GM18498 (cell line): ENCODE measurements around the gene EWSR1.
"Not testable (repeated sequence)": the region's sequence is repeated elsewhere in the genome, so short reads cannot be mapped to it uniquely, and the experiment has no call there.

ENCODE experiments used
- ATAC-seq: cut with Tn5 transposase; IDR thresholded peaks from one replicate; pipeline ENCODE4 v1.9.1; 2021; ENCODE audit warnings: mild to moderate bottlenecking, moderate library complexity; ENCODE audit not compliant: unreplicated experiment

Gene EWSR1, protein sequence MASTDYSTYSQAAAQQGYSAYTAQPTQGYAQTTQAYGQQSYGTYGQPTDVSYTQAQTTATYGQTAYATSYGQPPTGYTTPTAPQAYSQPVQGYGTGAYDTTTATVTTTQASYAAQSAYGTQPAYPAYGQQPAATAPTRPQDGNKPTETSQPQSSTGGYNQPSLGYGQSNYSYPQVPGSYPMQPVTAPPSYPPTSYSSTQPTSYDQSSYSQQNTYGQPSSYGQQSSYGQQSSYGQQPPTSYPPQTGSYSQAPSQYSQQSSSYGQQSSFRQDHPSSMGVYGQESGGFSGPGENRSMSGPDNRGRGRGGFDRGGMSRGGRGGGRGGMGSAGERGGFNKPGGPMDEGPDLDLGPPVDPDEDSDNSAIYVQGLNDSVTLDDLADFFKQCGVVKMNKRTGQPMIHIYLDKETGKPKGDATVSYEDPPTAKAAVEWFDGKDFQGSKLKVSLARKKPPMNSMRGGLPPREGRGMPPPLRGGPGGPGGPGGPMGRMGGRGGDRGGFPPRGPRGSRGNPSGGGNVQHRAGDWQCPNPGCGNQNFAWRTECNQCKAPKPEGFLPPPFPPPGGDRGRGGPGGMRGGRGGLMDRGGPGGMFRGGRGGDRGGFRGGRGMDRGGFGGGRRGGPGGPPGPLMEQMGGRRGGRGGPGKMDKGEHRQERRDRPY

DNA sequence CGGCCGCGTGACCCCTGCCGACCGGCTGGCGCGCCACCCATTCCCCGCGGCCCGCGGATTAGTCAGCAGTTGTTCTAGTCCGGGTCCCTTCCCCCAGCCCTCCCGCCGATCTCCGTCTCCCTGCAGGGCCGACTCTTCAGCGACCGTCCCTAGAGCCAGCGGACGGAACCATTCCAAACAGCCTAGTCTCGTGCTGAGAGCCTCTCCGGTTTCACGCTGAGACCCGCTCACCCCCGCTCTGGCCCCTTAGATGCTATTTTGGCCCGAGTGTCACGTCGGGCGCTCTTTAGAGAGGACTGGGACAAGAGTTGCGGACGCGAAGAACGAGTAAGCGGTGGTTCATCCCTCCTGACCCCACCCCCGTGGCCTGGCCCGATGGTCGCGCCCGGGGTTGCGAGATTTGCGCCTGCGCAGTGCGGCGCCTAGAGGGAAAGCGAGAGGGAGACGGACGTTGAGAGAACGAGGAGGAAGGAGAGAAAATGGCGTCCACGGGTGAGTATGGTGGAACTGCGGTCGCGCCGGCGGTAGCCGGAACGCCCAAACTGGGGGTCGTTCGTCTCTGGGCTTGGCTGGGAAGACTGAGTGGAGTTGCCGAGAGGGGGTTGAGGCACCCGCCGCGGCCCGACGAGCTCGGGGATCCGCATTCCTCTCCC lies at the start of gene EWSR1, which contains the start of gene RHBDD3:
Gene EWSR1 (plus strand): TSS at position 411 of the 653 bp plus-strand sequence. CDS start 69 bp downstream, at position 480.
Gene RHBDD3 (minus strand): TSS at position 124 of the 653 bp plus-strand sequence. CDS start 2,355 bp downstream, outside the sequence.
- peak; percentile 81 for ATAC-seq

DNA sequence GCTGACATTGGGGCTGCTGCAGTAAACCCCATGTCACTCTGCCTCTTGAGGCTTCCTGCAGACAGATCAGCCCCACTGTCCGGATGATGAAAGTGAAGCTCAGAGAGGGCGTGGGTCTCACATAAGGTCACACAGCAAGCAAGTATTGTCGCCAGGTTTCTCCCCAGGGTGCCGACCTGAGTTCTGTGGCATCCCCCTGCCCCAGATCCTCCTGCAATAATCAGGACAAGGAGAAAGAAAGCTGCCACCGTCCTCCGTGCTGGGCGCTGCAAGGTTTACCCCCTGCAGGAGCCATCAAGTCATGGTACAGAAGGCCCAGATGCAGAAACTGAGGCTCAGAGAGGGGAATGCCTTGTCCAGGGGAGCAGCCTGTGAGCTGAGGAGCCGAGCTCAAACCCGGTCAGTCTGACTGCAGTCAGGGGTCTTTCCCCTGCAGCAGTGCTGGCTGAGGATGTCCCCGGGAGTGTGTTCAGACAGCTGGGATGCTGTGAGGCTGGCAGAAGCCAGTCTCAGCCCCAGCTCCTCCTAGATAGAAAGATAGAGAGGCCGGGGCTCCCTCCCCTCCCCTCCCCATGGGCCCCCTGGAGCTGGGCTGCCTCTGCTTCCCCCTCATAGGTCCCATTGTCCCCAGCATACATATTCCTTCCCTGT lies 49.2 kb upstream of the EWSR1 start:
- ATAC-seq, result no peak

DNA sequence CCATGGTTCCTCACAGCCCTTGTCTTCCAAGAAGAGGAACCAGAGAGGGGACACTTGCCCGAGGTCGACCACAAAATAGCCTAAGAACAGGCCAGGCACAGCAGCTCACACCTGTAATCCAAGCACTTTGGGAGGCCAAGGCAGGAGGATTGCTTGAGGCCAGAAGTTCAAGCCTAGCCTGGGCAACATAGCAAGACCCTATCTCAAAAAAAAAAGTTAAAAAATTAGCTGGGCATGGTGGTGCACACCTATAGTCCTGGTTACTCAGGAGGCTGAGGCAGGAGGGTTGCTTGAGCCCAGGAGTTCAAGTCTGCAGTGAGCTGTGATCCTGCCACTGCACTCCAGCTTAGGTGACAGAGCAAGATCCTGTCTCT lies 48.7 kb upstream of the EWSR1 start:
- not testable (repeated sequence) for ATAC-seq

DNA sequence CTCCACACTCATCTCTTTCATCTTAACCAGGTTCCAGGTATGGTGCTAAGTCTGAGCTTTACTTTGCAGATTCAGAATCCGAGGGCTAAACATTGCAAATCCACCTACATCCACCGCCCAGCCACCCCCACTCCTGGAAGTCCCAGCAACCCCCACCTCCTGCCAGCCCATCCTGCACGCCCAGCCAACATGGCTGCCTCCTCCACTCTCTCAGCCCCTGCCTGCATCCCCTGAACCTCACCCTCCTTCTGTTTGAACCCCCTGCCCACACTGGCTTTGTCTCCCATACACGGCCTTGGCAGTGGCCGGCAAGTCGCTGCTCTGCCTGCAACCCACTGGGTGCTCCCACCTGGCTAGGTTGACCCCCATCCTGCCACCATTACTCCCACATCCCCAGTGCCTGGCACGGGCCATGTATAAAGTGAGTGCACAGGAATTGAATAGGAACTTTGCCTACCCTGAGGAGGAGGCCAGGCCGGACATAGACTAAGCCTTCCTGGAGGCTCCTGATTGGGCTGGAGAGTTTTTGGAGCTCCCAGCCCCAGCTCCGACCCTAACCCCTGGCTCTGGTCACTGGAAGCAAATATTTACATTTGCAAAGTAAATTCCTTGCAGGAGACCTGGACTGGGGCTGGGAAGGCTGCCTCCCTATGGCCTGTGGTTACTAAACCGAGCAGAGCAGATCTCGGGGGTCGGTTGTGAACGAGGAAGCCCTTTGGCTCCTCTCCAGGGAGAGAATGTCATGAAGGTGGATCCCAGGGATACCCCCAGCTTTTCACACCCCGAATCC lies 48.0 kb upstream of the EWSR1 start:
- ATAC-seq, result no peak

DNA sequence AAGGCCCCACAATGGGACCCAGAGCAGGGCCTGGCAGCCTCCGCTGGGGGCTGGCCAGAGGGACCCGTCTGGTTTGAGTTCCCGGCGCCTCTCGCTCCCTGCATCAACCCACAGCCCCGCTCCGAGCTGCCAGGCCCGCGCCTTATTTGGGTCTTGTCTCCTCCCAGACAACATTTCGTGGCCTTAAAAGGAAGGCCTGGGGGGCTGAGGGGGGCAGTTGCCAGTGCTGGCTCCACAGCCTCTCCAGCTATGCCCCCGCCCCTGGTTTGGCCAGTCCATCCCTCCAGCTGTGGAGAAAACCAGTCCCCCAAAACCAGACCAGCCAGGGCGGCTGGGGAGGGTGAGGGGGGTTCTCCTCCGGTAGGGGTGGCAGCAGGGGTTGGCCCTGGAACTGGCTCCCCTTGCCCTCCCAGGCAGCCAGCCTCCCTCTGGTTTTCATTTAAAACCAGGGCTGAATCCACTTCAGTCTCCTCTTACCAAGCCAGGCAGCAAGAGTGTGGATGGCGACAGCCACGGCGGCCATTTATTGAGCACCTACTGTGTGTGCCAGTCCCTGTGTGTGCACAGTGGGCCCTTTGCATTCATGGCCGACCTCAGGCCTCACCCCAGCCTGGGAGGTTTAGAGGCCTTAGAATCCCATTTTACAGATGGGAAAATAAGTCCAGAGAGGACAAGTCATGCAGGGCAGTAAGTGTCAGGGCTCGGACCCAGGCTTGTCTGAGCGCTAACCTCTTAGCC lies 43.8 kb upstream of the EWSR1 start:
- no peak for ATAC-seq

DNA sequence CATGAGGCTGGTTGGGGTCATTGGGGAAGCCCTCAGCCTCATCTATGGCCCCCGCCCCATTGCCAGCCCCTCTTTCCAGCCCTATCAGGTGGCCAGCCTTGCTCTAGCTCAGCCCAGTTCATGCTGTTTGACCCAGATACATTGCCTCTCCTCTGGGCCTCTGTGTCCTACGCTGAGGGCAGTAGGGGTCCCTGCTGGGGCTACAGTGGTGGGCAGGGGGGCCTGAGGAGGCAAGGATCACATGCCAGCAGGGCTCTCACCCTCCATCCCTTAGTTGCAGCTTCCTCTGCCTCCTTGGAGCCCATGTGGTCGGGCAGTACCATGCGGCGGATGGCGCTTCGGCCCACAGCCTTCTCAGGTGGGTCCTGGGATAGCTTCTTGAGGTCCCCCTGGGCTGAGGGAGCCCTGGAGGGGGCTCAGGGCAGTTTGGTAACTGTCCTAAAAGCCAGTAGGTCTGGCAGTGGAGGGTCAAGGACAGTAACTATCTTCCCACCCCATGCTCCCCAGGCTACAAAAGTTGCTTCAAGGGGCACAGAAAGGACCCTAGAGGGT lies 43.1 kb upstream of the EWSR1 start:
- ATAC-seq, result no peak

GRCh38 chr22:29225422-29226090 lies 42.5 kb upstream of the EWSR1 start:
- no peak for ATAC-seq

GRCh38 chr22:29226351-29226981 lies 41.6 kb upstream of the EWSR1 start:
- no peak for ATAC-seq

GRCh38 chr22:29230972-29231875 lies 36.8 kb upstream of the EWSR1 start:
- no peak for ATAC-seq

- ATAC-seq, result no peak
Measured at GRCh38 chr22:29231971-29232959, 35.8 kb upstream of the EWSR1 start.

DNA sequence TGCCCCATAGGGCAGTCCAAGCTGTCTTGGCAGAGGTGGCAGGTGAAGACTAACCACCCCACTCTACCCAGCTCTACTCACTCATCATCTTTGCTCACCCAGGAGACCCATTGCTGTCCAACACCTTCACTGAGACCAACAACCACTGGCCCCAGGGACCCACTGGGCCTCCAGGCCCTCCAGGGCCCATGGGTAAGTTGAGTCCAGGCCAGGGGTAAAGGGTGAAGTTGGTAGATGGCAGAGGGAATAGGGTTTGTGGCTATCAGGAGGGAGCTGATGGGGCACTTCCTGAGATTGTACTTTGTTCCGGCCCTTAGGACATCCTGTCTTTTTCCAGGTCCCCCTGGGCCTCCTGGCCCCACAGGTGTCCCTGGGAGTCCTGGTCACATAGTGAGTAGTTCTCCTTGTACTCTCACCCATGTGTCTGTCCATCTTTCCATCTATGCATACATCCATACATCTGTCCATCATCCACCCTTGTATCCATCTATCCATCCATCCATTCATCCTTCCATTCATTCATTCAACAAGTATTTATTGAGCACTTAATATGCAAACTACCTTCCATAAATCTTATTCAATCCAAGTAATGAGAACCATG lies 34.7 kb upstream of the EWSR1 start:
- no peak for ATAC-seq

DNA sequence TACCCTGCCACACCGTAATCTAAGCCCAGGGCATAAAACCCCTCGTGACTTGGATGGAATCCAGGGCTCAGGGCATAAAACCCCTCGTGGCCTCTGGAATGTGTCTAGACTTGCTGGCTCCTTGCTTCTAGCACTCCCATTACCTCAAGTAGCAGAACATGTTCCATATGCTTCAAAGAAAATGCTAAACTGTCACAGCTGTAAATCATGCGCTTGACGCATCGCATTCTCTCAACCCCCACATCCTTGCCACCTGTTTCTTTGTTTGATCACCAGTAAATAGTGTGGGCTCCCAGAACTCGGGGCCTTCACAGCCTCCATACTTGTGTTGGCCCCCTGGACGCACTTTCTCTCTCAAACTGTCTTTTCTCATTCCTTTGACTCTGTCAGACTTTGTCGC lies 27.6 kb upstream of the EWSR1 start:
- ATAC-seq, result not testable (repeated sequence)

DNA sequence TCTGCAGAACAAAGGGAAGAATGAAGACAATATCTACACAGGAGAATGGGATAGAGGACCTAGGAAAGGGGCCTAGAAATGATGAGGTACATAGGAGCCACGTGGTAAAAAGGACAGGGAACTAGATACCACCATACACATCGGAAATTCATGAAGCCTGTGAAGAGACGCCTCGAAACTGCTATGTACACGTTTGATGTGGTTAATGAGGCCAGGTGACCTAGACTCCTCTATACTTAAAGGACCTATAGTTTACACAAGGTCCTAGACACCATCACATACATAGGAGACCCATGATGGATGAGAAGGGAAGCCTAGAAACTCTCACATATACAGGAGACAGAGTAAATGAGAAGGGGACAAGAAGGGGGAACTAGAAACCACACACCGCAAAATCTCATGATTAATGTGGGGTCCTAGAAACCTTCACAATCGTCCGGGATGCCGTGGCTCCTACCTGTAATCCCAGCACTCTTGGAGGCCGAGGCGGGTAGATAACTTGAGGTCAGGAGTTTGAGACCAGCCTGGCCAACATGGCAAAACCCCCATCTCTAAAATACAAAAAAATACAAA lies 24.1 kb upstream of the EWSR1 start:
- ATAC-seq, result no peak

- ATAC-seq, result no peak
Measured at GRCh38 chr22:29244785-29245625, 23.1 kb upstream of the EWSR1 start.
